GM15510 (cell line): ENCODE results near the gene CERKL.

ENCODE experiments used
- POLR2A ChIP-seq: IDR thresholded peaks from 3 replicates; pipeline ENCODE4 v1.6.1; 2011; ENCODE audit warnings: borderline replicate concordance; ENCODE audit not compliant: insufficient read length; ENCODE audit errors: extremely low read depth

CERKL gene

GRCh38 chr2:181616715-181617114, 40.2 kb downstream of the CERKL start:
- no peak for TF ChIP-seq POLR2A

- no peak for TF ChIP-seq POLR2A
These were observed 41.8 kb downstream of the CERKL start for GRCh38 chr2:181614874-181615638.

- TF ChIP-seq POLR2A, result no peak
These were observed 43.7 kb downstream of the CERKL start for GRCh38 chr2:181613241-181613640.

- no peak for TF ChIP-seq POLR2A
These were observed 49.0 kb downstream of the CERKL start for GRCh38 chr2:181607629-181608590.

GRCh38 chr2:181605889-181606837, 50.7 kb downstream of the CERKL start:
- no peak for TF ChIP-seq POLR2A

GRCh38 chr2:181602017-181602416, 54.9 kb downstream of the CERKL start:
- TF ChIP-seq POLR2A, result no peak

GRCh38 chr2:181596556-181596955, 60.3 kb downstream of the CERKL start:
- no peak for TF ChIP-seq POLR2A

GRCh38 chr2:181594322-181594721, 62.6 kb downstream of the CERKL start:
- no peak for TF ChIP-seq POLR2A

GRCh38 chr2:181589779-181590178, 67.1 kb downstream of the CERKL start:
- no peak for TF ChIP-seq POLR2A

- no peak for TF ChIP-seq POLR2A
These were observed 68.4 kb downstream of the CERKL start for GRCh38 chr2:181588546-181588945.

GRCh38 chr2:181586569-181587081, 70.3 kb downstream of the CERKL start:
- no peak for TF ChIP-seq POLR2A

- no peak for TF ChIP-seq POLR2A
These were observed 71.2 kb downstream of the CERKL start for GRCh38 chr2:181585732-181586131.

- TF ChIP-seq POLR2A, result no peak
These were observed 75.4 kb downstream of the CERKL start for GRCh38 chr2:181581534-181581933.

GRCh38 chr2:181578829-181579228, 78.1 kb downstream of the CERKL start:
- no peak for TF ChIP-seq POLR2A

GRCh38 chr2:181576431-181576830, 80.5 kb downstream of the CERKL start:
- no peak for TF ChIP-seq POLR2A

- TF ChIP-seq POLR2A, result no peak
These were observed 81.3 kb downstream of the CERKL start for GRCh38 chr2:181575650-181576025.
